BLaER1 (cell line): ENCODE results near the gene D2HGDH.
A peak's percentile ranks its signal among the peaks of the same experiment; 100 is the strongest.

Experiments
- H3K27ac ChIP-seq: shearing (Covaris generic); formaldehyde crosslinking; 2 replicates; pipeline ENCODE4 v1.8.1; 2022
- H3K27me3 ChIP-seq: shearing (Covaris generic); formaldehyde crosslinking; 2 replicates; pipeline ENCODE4 v1.8.1; 2022
- H3K36me3 ChIP-seq: shearing (Covaris generic); formaldehyde crosslinking; 2 replicates; pipeline ENCODE4 v1.8.1; 2022
- H3K4me1 ChIP-seq: shearing (Covaris generic); formaldehyde crosslinking; 2 replicates; pipeline ENCODE4 v1.8.1; 2022
- H3K4me2 ChIP-seq: shearing (Covaris generic); formaldehyde crosslinking; 2 replicates; pipeline ENCODE4 v1.8.1; 2022
- H3K4me3 ChIP-seq: shearing (Covaris generic); formaldehyde crosslinking; 2 replicates; pipeline ENCODE4 v1.8.1; 2022
- H3K9ac ChIP-seq: shearing (Covaris generic); formaldehyde crosslinking; 2 replicates; pipeline ENCODE4 v1.8.1; 2022
- H3K9me3 ChIP-seq: shearing (Covaris generic); formaldehyde crosslinking; 2 replicates; pipeline ENCODE4 v1.8.1; 2022
- H4K20me1 ChIP-seq: shearing (Covaris generic); formaldehyde crosslinking; 2 replicates; pipeline ENCODE4 v1.8.1; 2022
- Cebpa-rat ChIP-seq: shearing (Covaris generic); IDR thresholded peaks from 2 replicates; pipeline ENCODE4 v1.8.1; 2022

The D2HGDH gene

GRCh38 chr2:241810307-241811200 is 76.1 kb downstream of the D2HGDH start:
- no peaks in the 10 kb centered on the region for H3K36me3 ChIP-seq
- no peak overlapping the region for H3K4me3 ChIP-seq
- H4K20me1 ChIP-seq: no peaks in the 10 kb centered on the region
- H3K9ac ChIP-seq: peak overlapping the region; percentile 77
- peaks cover 11% of the 10 kb centered on the region; the same call in 1 of the 2 replicates for H3K9me3 ChIP-seq
- peaks cover 76% of the 10 kb centered on the region for H3K4me1 ChIP-seq
- no peaks in the 10 kb centered on the region for H3K27me3 ChIP-seq
- H3K4me2 ChIP-seq: peak overlapping the region; percentile 92
- TF ChIP-seq Cebpa-rat: no peak
- peak overlapping the region; percentile 97 for H3K27ac ChIP-seq

GRCh38 chr2:241811201-241811951 is 76.9 kb downstream of the D2HGDH start:
- H3K9ac ChIP-seq: 0 out of 2 replicates have a peak overlapping the region, but pooled peaks have one; percentile 77
- H3K27me3 ChIP-seq: no peaks in the 10 kb centered on the region
- peak overlapping the region; percentile 97 for H3K27ac ChIP-seq
- H3K4me2 ChIP-seq: peak overlapping the region; percentile 92
- peaks cover 84% of the 10 kb centered on the region for H3K4me1 ChIP-seq
- H3K36me3 ChIP-seq: no peaks in the 10 kb centered on the region
- TF ChIP-seq Cebpa-rat: no peak
- H3K4me3 ChIP-seq: no peak overlapping the region
- no peaks in the 10 kb centered on the region for H4K20me1 ChIP-seq
- H3K9me3 ChIP-seq: peaks cover 11% of the 10 kb centered on the region; the same call in 1 of the 2 replicates

GRCh38 chr2:241811952-241812729 is 77.7 kb downstream of the D2HGDH start:
- TF ChIP-seq Cebpa-rat: no peak
- Histone ChIP-seq H3K4me3 (no peak overlapping the region), H3K9me3 (peaks cover 11% of the 10 kb centered on the region; the same call in 1 of the 2 replicates), H3K27me3 (no peaks in the 10 kb centered on the region), H3K4me1 (peaks cover 92% of the 10 kb centered on the region), H3K4me2 (peak overlapping the region; percentile 92), H3K9ac (peak overlapping the region; percentile 72; the same call in 1 of the 2 replicates), H4K20me1 (no peaks in the 10 kb centered on the region), H3K27ac (peak overlapping the region; percentile 97), H3K36me3 (no peaks in the 10 kb centered on the region)

- Histone ChIP-seq H3K27me3 (no peaks in the 10 kb centered on the region), H3K27ac (peak overlapping the region; percentile 97), H3K4me1 (peaks cover 100% of the 10 kb centered on the region), H3K4me2 (peak overlapping the region; percentile 92), H3K9me3 (peaks cover 11% of the 10 kb centered on the region; the same call in 1 of the 2 replicates), H3K9ac (peak overlapping the region; percentile 83), H3K4me3 (peak overlapping the region; percentile 45), H3K36me3 (no peaks in the 10 kb centered on the region), H4K20me1 (no peaks in the 10 kb centered on the region)
- TF ChIP-seq Cebpa-rat: no peak
Observed at GRCh38 chr2:241812730-241813643, 78.6 kb downstream of the D2HGDH start.

- no peak for TF ChIP-seq Cebpa-rat
- Histone ChIP-seq H3K9ac (peak overlapping the region; percentile 83), H3K27ac (peak overlapping the region; percentile 97), H3K4me1 (peaks cover 100% of the 10 kb centered on the region), H3K4me3 (peak overlapping the region; percentile 45), H4K20me1 (no peaks in the 10 kb centered on the region), H3K4me2 (peak overlapping the region; percentile 92), H3K9me3 (peaks cover 11% of the 10 kb centered on the region; the same call in 1 of the 2 replicates), H3K36me3 (no peaks in the 10 kb centered on the region), H3K27me3 (no peaks in the 10 kb centered on the region)
Observed at GRCh38 chr2:241813644-241814392, 79.4 kb downstream of the D2HGDH start.

- H3K4me1 ChIP-seq: peaks cover 100% of the 10 kb centered on the region
- no peaks in the 10 kb centered on the region for H4K20me1 ChIP-seq
- no peaks in the 10 kb centered on the region for H3K27me3 ChIP-seq
- H3K36me3 ChIP-seq: no peaks in the 10 kb centered on the region
- H3K9me3 ChIP-seq: peaks cover 11% of the 10 kb centered on the region; the same call in 1 of the 2 replicates
- peak overlapping the region; percentile 24; the same call in 1 of the 2 replicates for H3K9ac ChIP-seq
- peak overlapping the region; percentile 92 for H3K4me2 ChIP-seq
- TF ChIP-seq Cebpa-rat: no peak
- H3K27ac ChIP-seq: peak overlapping the region; percentile 97
- H3K4me3 ChIP-seq: 0 out of 2 replicates have a peak overlapping the region, but pooled peaks have one; percentile 22
Observed at GRCh38 chr2:241814393-241814642, 79.9 kb downstream of the D2HGDH start.

- Histone ChIP-seq H3K27ac (peak overlapping the region; percentile 97), H3K9me3 (peaks cover 11% of the 10 kb centered on the region; the same call in 1 of the 2 replicates), H3K27me3 (no peaks in the 10 kb centered on the region), H3K4me3 (0 out of 2 replicates have a peak overlapping the region, but pooled peaks have one; percentile 22), H3K36me3 (no peaks in the 10 kb centered on the region), H4K20me1 (no peaks in the 10 kb centered on the region), H3K9ac (peak overlapping the region; percentile 24; the same call in 1 of the 2 replicates), H3K4me1 (peaks cover 97% of the 10 kb centered on the region), H3K4me2 (peak overlapping the region; percentile 92)
- TF ChIP-seq Cebpa-rat: no peak
Observed at GRCh38 chr2:241814643-241815476, 80.4 kb downstream of the D2HGDH start.
